ENCODE results near the gene IQSEC3.
"Not testable (repeated sequence)": the region's sequence is repeated elsewhere in the genome, so short reads cannot be mapped to it uniquely, and the experiment has no call there.

DNA sequence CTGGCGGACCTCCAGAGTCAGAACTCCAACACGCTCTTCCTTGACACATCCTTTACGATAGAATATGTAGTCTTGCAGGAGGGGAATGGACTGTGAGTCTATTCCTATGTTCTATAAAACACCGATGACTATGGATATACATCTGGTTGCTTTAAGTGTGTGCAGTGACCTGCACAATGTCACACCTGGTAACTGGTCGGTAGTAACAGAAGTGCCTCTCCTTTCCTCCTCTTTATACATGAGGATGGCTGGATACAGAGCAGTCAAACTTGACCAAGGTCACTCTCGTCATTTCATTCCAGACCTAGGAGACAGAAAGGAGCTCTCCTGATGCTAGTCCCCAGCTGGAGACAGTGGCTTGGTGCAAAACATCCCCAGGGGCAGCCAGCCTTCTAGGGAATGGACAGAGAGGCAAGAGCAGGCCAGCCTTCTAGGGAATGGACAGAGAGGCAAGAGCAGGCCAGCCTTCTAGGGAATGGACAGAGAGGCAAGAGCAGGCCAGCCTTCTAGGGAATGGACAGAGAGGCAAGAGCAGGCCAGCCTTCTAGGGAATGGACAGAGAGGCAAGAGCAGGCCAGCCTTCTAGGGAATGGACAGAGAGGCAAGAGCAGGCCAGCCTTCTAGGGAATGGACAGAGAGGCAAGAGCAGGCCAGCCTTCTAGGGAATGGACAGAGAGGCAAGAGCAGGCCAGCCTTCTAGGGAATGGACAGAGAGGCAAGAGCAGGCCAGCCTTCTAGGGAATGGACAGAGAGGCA is 21.2 kb upstream of the IQSEC3 start:
- TF ChIP-seq EZH2 (IDR thresholded peaks at IDR 0.05; ENCODE audit: borderline replicate concordance); EZH2phosphoT487 (IDR thresholded peaks at IDR 0.05; ENCODE audit: low read depth, severe bottlenecking, unreplicated experiment): not testable (repeated sequence)
- TF ChIP-seq, protein P1, sequence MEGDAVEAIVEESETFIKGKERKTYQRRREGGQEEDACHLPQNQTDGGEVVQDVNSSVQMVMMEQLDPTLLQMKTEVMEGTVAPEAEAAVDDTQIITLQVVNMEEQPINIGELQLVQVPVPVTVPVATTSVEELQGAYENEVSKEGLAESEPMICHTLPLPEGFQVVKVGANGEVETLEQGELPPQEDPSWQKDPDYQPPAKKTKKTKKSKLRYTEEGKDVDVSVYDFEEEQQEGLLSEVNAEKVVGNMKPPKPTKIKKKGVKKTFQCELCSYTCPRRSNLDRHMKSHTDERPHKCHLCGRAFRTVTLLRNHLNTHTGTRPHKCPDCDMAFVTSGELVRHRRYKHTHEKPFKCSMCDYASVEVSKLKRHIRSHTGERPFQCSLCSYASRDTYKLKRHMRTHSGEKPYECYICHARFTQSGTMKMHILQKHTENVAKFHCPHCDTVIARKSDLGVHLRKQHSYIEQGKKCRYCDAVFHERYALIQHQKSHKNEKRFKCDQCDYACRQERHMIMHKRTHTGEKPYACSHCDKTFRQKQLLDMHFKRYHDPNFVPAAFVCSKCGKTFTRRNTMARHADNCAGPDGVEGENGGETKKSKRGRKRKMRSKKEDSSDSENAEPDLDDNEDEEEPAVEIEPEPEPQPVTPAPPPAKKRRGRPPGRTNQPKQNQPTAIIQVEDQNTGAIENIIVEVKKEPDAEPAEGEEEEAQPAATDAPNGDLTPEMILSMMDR (IDR thresholded peaks at IDR 0.05; ENCODE audit: poor library complexity): not testable (repeated sequence)
